Endothelial cell (in vitro differentiated cells): ENCODE results near the gene IZUMO4. TPM values are rescaled to one million over a fixed set of nuclear protein-coding genes. Genes with fewer than 3 reads are reported as not detected.

Experiments used
- DNase-seq: peaks from one replicate; pipeline ENCODE4 v3.0.0; 2021; ENCODE audit warnings: low spot score
- H3K27ac Mint-ChIP-seq: one replicate; pipeline ENCODE4 v1.8.0; 2021; ENCODE audit warnings: mixed read lengths, inconsistent platforms; ENCODE audit not compliant: unreplicated experiment
- H3K27me3 Mint-ChIP-seq: one replicate; pipeline ENCODE4 v1.8.0; 2021; ENCODE audit warnings: mild to moderate bottlenecking, moderate library complexity, mixed read lengths, inconsistent platforms; ENCODE audit not compliant: unreplicated experiment
- H3K36me3 Mint-ChIP-seq: one replicate; pipeline ENCODE4 v1.8.0; 2021; ENCODE audit warnings: mild to moderate bottlenecking, low read depth, mixed read lengths, inconsistent platforms; ENCODE audit not compliant: unreplicated experiment
- H3K4me1 Mint-ChIP-seq: one replicate; pipeline ENCODE4 v1.8.0; 2021; ENCODE audit warnings: mild to moderate bottlenecking, mixed read lengths, inconsistent platforms; ENCODE audit not compliant: unreplicated experiment
- H3K4me3 Mint-ChIP-seq: one replicate; pipeline ENCODE4 v1.8.0; 2021; ENCODE audit warnings: mild to moderate bottlenecking, mixed read lengths, inconsistent platforms; ENCODE audit not compliant: unreplicated experiment
- H3K9me3 Mint-ChIP-seq: one replicate; pipeline ENCODE4 v1.8.0; 2021; ENCODE audit warnings: mixed read lengths, inconsistent platforms; ENCODE audit not compliant: unreplicated experiment
- CTCF ChIP-seq: fragments of 200-600 bp; sonication (generic); IDR thresholded peaks from one replicate; pipeline ENCODE4 v1.5.0; 2021; ENCODE audit warnings: antibody characterized with exemption; ENCODE audit not compliant: unreplicated experiment
- total RNA-seq: library from RNA; stranded (reverse); fragmentation: NEBNext Ultra II Directional; extraction: Animal tissue kit (Norgen Biotek cat#: 25700); gene quantifications from one replicate; pipeline ENCODE4 v1.2.1, GENCODE V29; 2021; ENCODE audit not compliant: unreplicated experiment

Gene IZUMO4
- total RNA-seq, 1 donor from 2014 or later: 8.9 TPM

- TF ChIP-seq CTCF: no peak
- Mint-ChIP-seq H3K4me1 (no peaks in the 10 kb centered on the region), H3K9me3 (no peaks in the 10 kb centered on the region), H3K27ac (no peak overlapping the region), H3K27me3 (peaks cover 1% of the 10 kb centered on the region), H3K4me3 (no peak overlapping the region), H3K36me3 (peaks cover 19% of the 10 kb centered on the region)
- DNase-seq: no peak
These were observed 42.8 kb downstream of the IZUMO4 start for GRCh38 chr19:2139385-2140137.

GRCh38 chr19:2140138-2140569, 43.4 kb downstream of the IZUMO4 start:
- Mint-ChIP-seq H3K4me3 (no peak overlapping the region), H3K27me3 (peaks cover 1% of the 10 kb centered on the region), H3K9me3 (no peaks in the 10 kb centered on the region), H3K27ac (no peak overlapping the region), H3K36me3 (peaks cover 19% of the 10 kb centered on the region), H3K4me1 (no peaks in the 10 kb centered on the region)
- no peak for TF ChIP-seq CTCF
- no peak for DNase-seq

GRCh38 chr19:2142173-2142829, 45.6 kb downstream of the IZUMO4 start:
- no peaks in the 10 kb centered on the region for H3K9me3 Mint-ChIP-seq
- no peak for TF ChIP-seq CTCF

GRCh38 chr19:2144190-2144589, 47.5 kb downstream of the IZUMO4 start:
- Mint-ChIP-seq H3K9me3 (no peaks in the 10 kb centered on the region), H3K36me3 (peaks cover 12% of the 10 kb centered on the region), H3K27me3 (peaks cover 5% of the 10 kb centered on the region), H3K4me3 (no peak overlapping the region), H3K27ac (no peak overlapping the region), H3K4me1 (peaks cover 6% of the 10 kb centered on the region)
- no peak for TF ChIP-seq CTCF
- no peak for DNase-seq

More at GRCh38 chr19:2142173-2142829, 45.6 kb downstream of the IZUMO4 start:
- Mint-ChIP-seq H3K27me3 (peaks cover 3% of the 10 kb centered on the region), H3K4me1 (peaks cover 3% of the 10 kb centered on the region), H3K27ac (no peak overlapping the region), H3K36me3 (peaks cover 14% of the 10 kb centered on the region), H3K4me3 (no peak overlapping the region)
- no peak for DNase-seq

GRCh38 chr19:2145831-2146241, 49.1 kb downstream of the IZUMO4 start:
- no peaks in the 10 kb centered on the region for H3K9me3 Mint-ChIP-seq
- no peak for TF ChIP-seq CTCF
- peaks cover 4% of the 10 kb centered on the region for H3K27me3 Mint-ChIP-seq
- DNase-seq: no peak
- no peak overlapping the region for H3K27ac Mint-ChIP-seq
- no peak overlapping the region for H3K4me3 Mint-ChIP-seq
- peaks cover 16% of the 10 kb centered on the region for H3K4me1 Mint-ChIP-seq
- H3K36me3 Mint-ChIP-seq: peaks cover 7% of the 10 kb centered on the region
